ENCODE measurements around the gene MORN3.
"Not testable (repeated sequence)": the region's sequence is repeated elsewhere in the genome, so short reads cannot be mapped to it uniquely, and the experiment has no call there.

GRCh38 chr12:121715055-121715454 lies 45.6 kb upstream of the MORN3 start:
- TF ChIP-seq CTCF, POLR2A (IDR thresholded peaks at IDR 0.05): not testable (repeated sequence)

All from testis (tissue), 2 donors.